GM21717 (cell line): Measurements from ENCODE around the gene LSAMP.
"Not testable (repeated sequence)": the region's sequence is repeated elsewhere in the genome, so short reads cannot be mapped to it uniquely, and the experiment has no call there.

Source experiments
- ATAC-seq: cut with Tn5 transposase; IDR thresholded peaks from one replicate; pipeline ENCODE4 v1.9.1; 2021; ENCODE audit warnings: mild to moderate bottlenecking, moderate library complexity; ENCODE audit not compliant: unreplicated experiment

Gene LSAMP

GRCh38 chr3:115785782-115786181 lies 659.5 kb downstream of the LSAMP start:
- no peak for ATAC-seq

GRCh38 chr3:115784739-115785536 lies 660.3 kb downstream of the LSAMP start:
- ATAC-seq, result peak; percentile 3

GRCh38 chr3:115783938-115784738 lies 661.1 kb downstream of the LSAMP start:
- ATAC-seq, result peak; percentile 94

GRCh38 chr3:115783426-115783825 lies 661.9 kb downstream of the LSAMP start:
- not testable (repeated sequence) for ATAC-seq

- ATAC-seq, result no peak
Measured at GRCh38 chr3:115779011-115779410, 666.3 kb downstream of the LSAMP start.

GRCh38 chr3:115772951-115773350 lies 672.3 kb downstream of the LSAMP start:
- ATAC-seq, result no peak

GRCh38 chr3:115768661-115769060 lies 676.6 kb downstream of the LSAMP start:
- ATAC-seq, result no peak

- ATAC-seq, result no peak
Measured at GRCh38 chr3:115766587-115767482, 678.5 kb downstream of the LSAMP start.

- ATAC-seq, result no peak
Measured at GRCh38 chr3:115761927-115762305, 683.4 kb downstream of the LSAMP start.

- ATAC-seq, result no peak
Measured at GRCh38 chr3:115760716-115761115, 684.6 kb downstream of the LSAMP start.

- no peak for ATAC-seq
Measured at GRCh38 chr3:115758076-115758763, 687.1 kb downstream of the LSAMP start.

GRCh38 chr3:115752978-115753377 lies 692.3 kb downstream of the LSAMP start:
- not testable (repeated sequence) for ATAC-seq
